Adrenal gland (tissue), 12 donors: ENCODE results near the gene TMPRSS11E. TPM values are rescaled to one million over a fixed set of nuclear protein-coding genes. Genes with fewer than 3 reads are reported as not detected.
"Not testable (repeated sequence)": the region's sequence is repeated elsewhere in the genome, so short reads cannot be mapped to it uniquely, and the experiment has no call there.

Experiments used
- DNase-seq, 7 donors: peaks; one replicate each; pipeline ENCODE4 v3.0.0-alpha.2; 2019 to 2020
- H3K27ac ChIP-seq, 5 donors: fragments of 200-600 bp; sonication (generic) in 4 of 5; 1 replicate in 3 of 5; 2 replicates in 2 of 5; pipeline versions ENCODE4 v1.5.1 to v1.8.0; 2016 to 2020; ENCODE audit warnings: mild to moderate bottlenecking in 1 of 5
- H3K27me3 ChIP-seq: fragments of 200-600 bp; 2 replicates; pipeline ENCODE4 v1.8.0; 2021
- H3K36me3 ChIP-seq, 2 donors: fragments of 200-600 bp; replicated peaks in 1 of 2; 1 replicate in 1 of 2; 2 replicates in 1 of 2; pipeline versions ENCODE4 v1.5.1 to v1.8.0; 2018 to 2022
- H3K4me1 ChIP-seq, 2 donors: fragments of 200-600 bp; replicated peaks in 1 of 2; 1 replicate in 1 of 2; 2 replicates in 1 of 2; pipeline versions ENCODE4 v1.5.1 to v1.8.0; 2018 to 2021
- H3K4me3 ChIP-seq, 4 donors: fragments of 200-600 bp; sonication (generic) in 3 of 4; one replicate each; pipeline ENCODE4 v1.5.1; 2016 to 2018
- H3K9me3 ChIP-seq, 3 donors: fragments of 200-600 bp; sonication (generic) in 1 of 3; replicated peaks in 1 of 3; 1 replicate in 2 of 3; 2 replicates in 1 of 3; pipeline versions ENCODE4 v1.5.1 to v1.8.0; 2016 to 2021
- CTCF ChIP-seq, 6 experiments: fragments of 450-650 bp in 4 of 6; fragments of 200-600 bp in 2 of 6; sonication (generic) in 1 of 6; IDR thresholded peaks; 1 replicate in 5 of 6; 2 replicates in 1 of 6; pipeline versions ENCODE4 v1.5.1 to v1.8.0; 2016 to 2021; ENCODE audit warnings: antibody characterized with exemption in 6 of 6, mild to moderate bottlenecking in 2 of 6, moderate library complexity in 1 of 6
- POLR2A ChIP-seq, 2 donors: fragments of 450-650 bp; IDR thresholded peaks; one replicate each; pipeline ENCODE4 v1.6.1; 2017; ENCODE audit warnings: antibody characterized with exemption in 2 of 2, mild to moderate bottlenecking in 2 of 2, moderate library complexity in 1 of 2
- WGBS, 4 donors: extraction: QIAGEN DNeasy Blood & Tissue Kit in 2 of 4; methylation state at CpG; one replicate each; pipeline versions ENCODE4 v1.1.5 to v1.1.7; 2013 to 2017; 5-methylcytosine and 5-hydroxymethylcytosine counted together
- intact Hi-C, 2 donors: fragments of 100-400 bp; cut with DNase I; formaldehyde crosslinking; loops; one replicate each; pipeline versions ENCODE4 v1.14.1 to v1.15.0; 2022 to 2023
- polyA plus RNA-seq, 3 donors: library from polyadenylated mRNA; stranded (reverse); fragments of 200-250 nt in 2 of 3; fragments of 350-450 nt in 1 of 3; fragmentation: Illumina TruSeq in 1 of 3; extraction: RNeasy Lipid Tissue Mini Kit (QIAGEN cat#74804) in 1 of 3; gene quantifications; one replicate each; pipeline ENCODE4 v1.2.3, GENCODE V29; 2013 to 2014
- total RNA-seq, 9 donors: library from RNA; depleted of rRNA in 4 of 9; stranded (reverse); fragments of >200 nt in 4 of 9; fragments of 120-200 nt in 1 of 9; fragmentation: NEBNext Ultra II Directional in 1 of 9; extraction: Animal tissue kit (Norgen Biotek cat#: 25700) in 1 of 9; gene quantifications; one replicate each; pipeline versions ENCODE4 v1.1.0 to v1.2.4, GENCODE V29; 2013 to 2023
- donor health status: healthy with polysubstance abuse.
- donor health status: Bipolar disorder and iron deficiency.
- donor health status: DM: yes; HTN: yes; CAD: no.
- donor health status: DM: no; HTN: no; CAD: no.
- donor health status: DM: no; HTN: no; CAD: no.
- donor health status: DM: yes; HTN: yes; CAD: no.

The TMPRSS11E gene
- total and polyA plus RNA-seq, 12 donors = 0.13 TPM; not detected in 11

- H3K27me3 ChIP-seq = no peaks in the 10 kb centered on the region
- WGBS, 4 donors = 50 to 88% (median 83%) methylated on average over 1 of the region's 1 CpG; no CpG with 5 or more reads in 1 of the 4 donors
- H3K9me3 ChIP-seq = no peaks in the 10 kb centered on the region
- DNase-seq = no peak
- no peaks in the 10 kb centered on the region for H3K4me1 ChIP-seq
- TF ChIP-seq CTCF (IDR thresholded peaks at IDR 0.05) (no peak), POLR2A (IDR thresholded peaks at IDR 0.05) (no peak)
- H3K27ac ChIP-seq = no peak overlapping the region
- intact Hi-C loops = no loop called here
- no peak overlapping the region for H3K4me3 ChIP-seq
- no peaks in the 10 kb centered on the region for H3K36me3 ChIP-seq
These were observed 71.6 kb downstream of the TMPRSS11E start for GRCh38 chr4:68518889-68519288.

GRCh38 chr4:68520985-68521384 lies 73.7 kb downstream of the TMPRSS11E start:
- H3K9me3 ChIP-seq = no peaks in the 10 kb centered on the region
- DNase-seq = no peak
- 38 to 62% (median 47%) methylated on average over 2 of the region's 2 CpGs; no CpG with 5 or more reads in 1 of the 4 donors for WGBS, 4 donors
- no peak overlapping the region for H3K27ac ChIP-seq
- intact Hi-C loops = no loop called here
- TF ChIP-seq CTCF (IDR thresholded peaks at IDR 0.05) (no peak), POLR2A (IDR thresholded peaks at IDR 0.05) (no peak)
- no peak overlapping the region for H3K4me3 ChIP-seq
- no peaks in the 10 kb centered on the region for H3K4me1 ChIP-seq
- no peaks in the 10 kb centered on the region for H3K27me3 ChIP-seq
- no peaks in the 10 kb centered on the region for H3K36me3 ChIP-seq

GRCh38 chr4:68522232-68522631 lies 75.0 kb downstream of the TMPRSS11E start:
- intact Hi-C loops, H3K36me3 ChIP-seq, DNase-seq, H3K4me1 ChIP-seq, H3K27ac ChIP-seq, H3K4me3 ChIP-seq, H3K9me3 ChIP-seq, H3K27me3 ChIP-seq: not testable (repeated sequence)
- WGBS, 4 donors = 18 to 39% (median 26%) methylated on average over 1 of the region's 1 CpG; no CpG with 5 or more reads in 1 of the 4 donors

DNA sequence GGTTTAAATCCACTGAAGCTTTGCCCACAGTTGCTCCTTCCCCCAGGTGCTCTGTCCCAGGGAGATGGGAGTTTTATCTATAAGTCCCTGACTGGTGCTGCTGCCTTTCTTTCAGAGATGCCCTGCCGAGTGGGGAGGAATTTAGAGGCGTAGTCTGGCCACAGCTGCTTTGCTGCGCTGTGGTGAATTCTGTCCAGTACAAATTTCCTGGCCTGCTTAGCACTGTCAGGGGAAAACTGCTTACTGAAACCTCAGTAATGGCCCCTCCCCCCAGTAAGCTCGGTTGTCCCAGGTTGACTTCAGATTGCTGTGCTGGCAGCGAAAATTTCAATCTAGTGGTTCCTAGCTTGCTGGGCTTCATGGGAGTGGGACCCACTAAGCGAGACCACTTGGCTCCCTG lies 88.7 kb downstream of the TMPRSS11E start:
- Histone ChIP-seq H3K36me3 (no peaks in the 10 kb centered on the region), H3K4me1 (no peaks in the 10 kb centered on the region), H3K9me3 (no peaks in the 10 kb centered on the region), H3K27ac (no peak overlapping the region), H3K4me3 (no peak overlapping the region), H3K27me3 (no peaks in the 10 kb centered on the region)
- intact Hi-C loops = no loop called here
- no peak for DNase-seq
- TF ChIP-seq POLR2A (IDR thresholded peaks at IDR 0.05) (no peak), CTCF (IDR thresholded peaks at IDR 0.05) (no peak)
- 78 to 80% (median 79%) methylated on average over 2 to 6 of the region's 6 CpGs; no CpG with 5 or more reads in 1 of the 4 donors for WGBS, 4 donors

DNA sequence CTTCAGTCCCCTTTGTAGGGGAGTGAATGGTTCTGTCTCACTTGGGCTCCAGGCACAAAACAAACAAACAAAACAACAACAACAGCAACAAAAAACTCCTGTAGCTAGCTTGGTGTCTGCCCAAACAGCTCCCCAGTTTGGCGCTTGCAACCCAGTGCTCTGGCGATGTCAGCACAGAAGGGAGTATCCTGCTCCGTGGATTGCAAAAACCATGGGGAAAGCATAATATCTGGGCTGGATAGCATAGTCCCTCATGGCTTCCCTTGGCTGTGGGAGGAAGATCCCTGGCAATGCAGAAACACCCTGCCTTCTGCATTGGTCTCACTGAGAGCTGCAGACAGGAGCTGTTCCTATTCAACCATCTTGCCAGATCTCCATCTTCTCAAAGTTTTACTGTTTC lies 89.1 kb downstream of the TMPRSS11E start:
- no peaks in the 10 kb centered on the region for H3K4me1 ChIP-seq
- no peaks in the 10 kb centered on the region for H3K36me3 ChIP-seq
- H3K9me3 ChIP-seq = no peaks in the 10 kb centered on the region
- H3K4me3 ChIP-seq = no peak overlapping the region
- no peaks in the 10 kb centered on the region for H3K27me3 ChIP-seq
- DNase-seq = no peak
- H3K27ac ChIP-seq = no peak overlapping the region
- TF ChIP-seq CTCF (IDR thresholded peaks at IDR 0.05) (no peak), POLR2A (IDR thresholded peaks at IDR 0.05) (no peak)
- intact Hi-C loops = no loop called here
- WGBS, 4 donors = 77 to 95% (median 86%) methylated on average over 2 to 3 of the region's 3 CpGs; no CpG with 5 or more reads in 1 of the 4 donors

DNA sequence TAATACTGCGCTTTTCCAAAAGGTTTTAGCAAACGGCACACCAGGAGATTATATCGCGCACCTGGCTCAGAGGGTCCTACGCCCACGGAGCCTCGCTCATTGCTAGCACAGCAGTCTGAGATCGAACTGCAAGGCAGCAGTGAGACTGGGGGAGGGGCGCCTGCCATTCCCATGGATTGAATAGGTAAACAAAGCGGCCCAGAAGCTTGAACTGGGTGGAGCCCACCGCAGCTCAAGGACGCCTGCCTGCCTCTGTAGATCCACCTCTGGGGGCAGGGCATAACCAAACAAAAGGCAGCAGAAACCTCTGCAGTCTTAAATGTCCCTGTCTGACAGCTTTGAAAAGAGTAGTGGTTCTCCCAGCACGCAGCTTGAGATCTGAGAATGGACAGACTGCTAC lies 95.5 kb downstream of the TMPRSS11E start:
- DNase-seq, H3K27me3 ChIP-seq, intact Hi-C loops, H3K9me3 ChIP-seq, H3K36me3 ChIP-seq, H3K27ac ChIP-seq, H3K4me3 ChIP-seq, H3K4me1 ChIP-seq: not testable (repeated sequence)
- WGBS, 4 donors = 82% methylated on average over 13 of the region's 13 CpGs; no CpG with 5 or more reads in 2 of the 4 donors
